Right lobe of liver (tissue), 6 donors: Measurements from ENCODE around the gene ZNF444. TPM values are rescaled to one million over a fixed set of nuclear protein-coding genes. Genes with fewer than 3 reads are reported as not detected.

Experiments
- ATAC-seq, 4 donors: fragments of 200-7000 bp; cut with Tn5 transposase; one replicate each; pipeline ENCODE4 v1.9.1; 2020; ENCODE audit warnings: mild to moderate bottlenecking in 4 of 4, moderate library complexity in 4 of 4
- DNase-seq, 3 donors: peaks; one replicate each; pipeline ENCODE4 v3.0.0-alpha.2; 2020
- H3K27ac ChIP-seq, 3 donors: fragments of 200-600 bp; one replicate each; pipeline ENCODE4 v1.8.0; 2022
- H3K27me3 ChIP-seq, 2 donors: fragments of 200-600 bp; one replicate each; pipeline ENCODE4 v1.8.0; 2022
- H3K36me3 ChIP-seq, 4 donors: fragments of 200-600 bp; sonication (generic) in 1 of 4; one replicate each; pipeline versions ENCODE4 v1.5.1 to v1.8.0; 2017 to 2022; ENCODE audit warnings: control low read depth in 1 of 4
- H3K4me1 ChIP-seq, 4 donors: fragments of 200-600 bp; sonication (generic) in 1 of 4; one replicate each; pipeline versions ENCODE4 v1.5.1 to v1.8.0; 2017 to 2022; ENCODE audit warnings: control low read depth in 1 of 4
- H3K4me3 ChIP-seq, 3 donors: fragments of 200-600 bp; one replicate each; pipeline ENCODE4 v1.8.0; 2022
- H3K9me3 ChIP-seq, 4 donors: fragments of 200-600 bp; sonication (generic) in 1 of 4; one replicate each; pipeline versions ENCODE4 v1.5.1 to v1.8.0; 2017 to 2022; ENCODE audit warnings: control low read depth in 1 of 4
- CTCF ChIP-seq, 4 donors: fragments of 200-600 bp in 3 of 4; fragments of 450-650 bp in 1 of 4; IDR thresholded peaks; one replicate each; pipeline versions ENCODE4 v1.5.1 to v1.8.0; 2016 to 2022; ENCODE audit warnings: antibody characterized with exemption in 4 of 4, mild to moderate bottlenecking in 2 of 4
- POLR2A ChIP-seq: fragments of 450-650 bp; IDR thresholded peaks from one replicate; pipeline ENCODE4 v1.6.1; 2017; ENCODE audit warnings: antibody characterized with exemption, mild to moderate bottlenecking
- WGBS: methylation state at CpG from one replicate; pipeline ENCODE4 v1.1.6; 2018; ENCODE audit warnings: low coverage, low lambda C conversion rate; ENCODE audit not compliant: insufficient coverage; ENCODE audit errors: missing lambda C conversion rate; 5-methylcytosine and 5-hydroxymethylcytosine counted together
- intact Hi-C, 2 donors: fragments of 100-400 bp; cut with DNase I; formaldehyde crosslinking; loops; one replicate each; pipeline versions ENCODE4 v1.11.2 to v1.14.1; 2022
- total RNA-seq, 6 experiments: library from RNA; depleted of rRNA in 2 of 6; stranded (reverse); fragments of >200 nt in 2 of 6; fragmentation: NEBNext Ultra II Directional in 3 of 6; extraction: Animal tissue kit (Norgen Biotek cat#: 25700) in 3 of 6; gene quantifications; one replicate each; pipeline versions ENCODE4 v1.1.0 to v1.2.4, GENCODE V29; 2016 to 2023
- donor health status: DM: no; HTN: yes; CAD: no.
- donor health status: DM: no; HTN: no; CAD: no.
- donor health status: DM: no; HTN: no; CAD: no.
- donor health status: DM: no; HTN: yes; CAD: no.
- donor health status: DM: no; HTN: yes; CAD: no.

The ZNF444 gene
- total RNA-seq, 6 experiments from 2014 or later: 23.2 to 38.4 (median 30.8) TPM

- Histone ChIP-seq H3K4me1 (peaks cover 0 to 52% (median 25%) of the 10 kb centered on the region in 4 donors), H3K4me3 (no peak overlapping the region), H3K9me3 (no peaks in the 10 kb centered on the region), H3K27me3 (no peaks in the 10 kb centered on the region), H3K36me3 (no peaks in the 10 kb centered on the region), H3K27ac (peak overlapping the region; percentile 54 to 72 (median 59))
- DNase-seq (no peak), ATAC-seq (peak in 2 of 4 donors; percentile 4 to 10)
- TF ChIP-seq CTCF (IDR thresholded peaks at IDR 0.05) (no peak), POLR2A (no peak)
- intact Hi-C loops: no loop called here
- WGBS: 18% methylated on average over 2 of the region's 3 CpGs
Observed at GRCh38 chr19:56138069-56138468, 3.0 kb upstream of the ZNF444 start.

- intact Hi-C loops: no loop called here
- Histone ChIP-seq H3K36me3 (no peaks in the 10 kb centered on the region), H3K4me1 (peaks cover 0 to 72% (median 35%) of the 10 kb centered on the region in 4 donors), H3K27ac (peak overlapping the region; percentile 48 to 67 (median 53)), H3K27me3 (no peaks in the 10 kb centered on the region), H3K9me3 (no peaks in the 10 kb centered on the region), H3K4me3 (peak overlapping the region; percentile 49 to 68 (median 54))
- TF ChIP-seq POLR2A (no peak), CTCF (IDR thresholded peaks at IDR 0.05) (no peak)
- DNase-seq (no peak), ATAC-seq (no peak)
- 46% methylated on average over 17 of the region's 22 CpGs for WGBS
Observed at GRCh38 chr19:56139847-56140582, 1.1 kb upstream of the ZNF444 start.

GRCh38 chr19:56141417-56141993 is 418 bp downstream of the ZNF444 start:
- Histone ChIP-seq H3K9me3 (no peaks in the 10 kb centered on the region), H3K27me3 (no peaks in the 10 kb centered on the region), H3K36me3 (no peaks in the 10 kb centered on the region), H3K4me1 (peaks cover 0 to 78% (median 38%) of the 10 kb centered on the region in 4 donors), H3K4me3 (peak overlapping the region; percentile 54 to 68 (median 63)), H3K27ac (peak overlapping the region; percentile 51 to 81 (median 67))
- TF ChIP-seq POLR2A: no peak
- no peak for TF ChIP-seq CTCF (IDR thresholded peaks at IDR 0.05)
- ATAC-seq: no peak
- WGBS: under 1% methylated on average over 25 of the region's 26 CpGs
- DNase-seq: no peak
- intact Hi-C loops: no loop called here

GRCh38 chr19:56142087-56142787 is 1.1 kb downstream of the ZNF444 start:
- Histone ChIP-seq H3K9me3 (no peaks in the 10 kb centered on the region), H3K27ac (peak overlapping the region; percentile 51 to 81 (median 67)), H3K4me3 (peak overlapping the region; percentile 54 to 68 (median 63)), H3K36me3 (peaks cover 0 to 6% (median 0%) of the 10 kb centered on the region in 4 donors), H3K27me3 (no peaks in the 10 kb centered on the region), H3K4me1 (peaks cover 0 to 71% (median 34%) of the 10 kb centered on the region in 4 donors)
- DNase-seq (peak; percentile 63 to 90 (median 82)), ATAC-seq (peak; percentile 26 to 52 (median 30))
- intact Hi-C loops: no loop called here
- 16% methylated on average over 16 of the region's 17 CpGs for WGBS
- TF ChIP-seq POLR2A: no peak
